B cell (primary cell): ENCODE data around the gene COQ5. TPM values are rescaled to one million over a fixed set of nuclear protein-coding genes. Genes with fewer than 3 reads are reported as not detected.

Experiments used
- ATAC-seq: fragments of 200-7000 bp; cut with Tn5 transposase; one replicate; pipeline ENCODE4 v1.10.0; 2021; ENCODE audit warnings: low read depth, mild to moderate bottlenecking, moderate number of reproducible peaks, moderate library complexity
- CTCF ChIA-PET: fragments of 350-600 bp; sonication (Branson Sonifier 250); formaldehyde crosslinking; loops from one replicate; lab custom pipeline; 2021; ENCODE audit warnings: antibody characterized with exemption, inconsistent platforms; lab: Charles Lee
- POLR2A ChIA-PET: fragments of 350-600 bp; sonication (Branson Sonifier 250); formaldehyde crosslinking; loops from one replicate; lab custom pipeline; 2021; ENCODE audit warnings: antibody characterized with exemption; lab: Charles Lee
- DNase-seq: peaks from one replicate; pipeline ENCODE4 v3.0.0; 2013
- H2AFZ ChIP-seq: 2 replicates; pipeline ENCODE4 v1.6.1; 2012; ENCODE audit warnings: mild to moderate bottlenecking, low read depth, low read length; ENCODE audit not compliant: insufficient read depth, poor library complexity, severe bottlenecking
- H3K27ac ChIP-seq, 2 donors: 1 replicate in 1 of 2; 2 replicates in 1 of 2; pipeline ENCODE4 v1.5.1; 2012 to 2013; ENCODE audit warnings: low read length in 2 of 2, mild to moderate bottlenecking in 2 of 2, moderate library complexity in 1 of 2
- H3K27me3 ChIP-seq, 4 experiments: fragments of 200-600 bp in 1 of 4; sonication (generic) in 1 of 4; replicated peaks in 1 of 4; 1 replicate in 2 of 4; 2 replicates in 2 of 4; pipeline versions ENCODE4 v1.6.1 to v1.7.0; 2013 to 2016; ENCODE audit warnings: low read length in 3 of 4, mild to moderate bottlenecking in 2 of 4, mixed read lengths in 1 of 4, moderate library complexity in 1 of 4; ENCODE audit not compliant: insufficient read depth in 4 of 4, control insufficient read depth in 3 of 4; ENCODE audit errors: control extremely low read depth in 1 of 4
- H3K36me3 ChIP-seq, 2 experiments: replicated peaks in 1 of 2; 1 replicate in 1 of 2; 2 replicates in 1 of 2; pipeline versions ENCODE4 v1.6.1 to v1.7.1; 2013; ENCODE audit warnings: low read length in 1 of 2; ENCODE audit not compliant: insufficient read depth in 2 of 2, control insufficient read depth in 1 of 2; ENCODE audit errors: control extremely low read depth in 1 of 2, extremely low read depth in 1 of 2
- H3K4me1 ChIP-seq, 2 donors: fragments of 200-600 bp in 1 of 2; sonication (generic) in 1 of 2; 1 replicate in 1 of 2; 2 replicates in 1 of 2; pipeline versions ENCODE4 v1.5.1 to v1.6.1; 2013 to 2017; ENCODE audit warnings: low read length in 2 of 2; ENCODE audit not compliant: control insufficient read depth in 2 of 2, insufficient read depth in 2 of 2
- H3K4me2 ChIP-seq: replicated peaks from 2 replicates; pipeline ENCODE3; 2012; ENCODE audit warnings: mild to moderate bottlenecking, low read depth, low read length; ENCODE audit not compliant: poor library complexity, severe bottlenecking
- H3K4me3 ChIP-seq, 5 experiments: fragments of 200-600 bp in 1 of 5; sonication (generic) in 1 of 5; 1 replicate in 3 of 5; 2 replicates in 2 of 5; pipeline versions ENCODE4 v1.5.1 to v1.7.0; 2011 to 2016; ENCODE audit warnings: low read length in 4 of 5, mild to moderate bottlenecking in 4 of 5, low read depth in 2 of 5, control low read depth in 1 of 5, moderate library complexity in 1 of 5; ENCODE audit not compliant: insufficient read depth in 1 of 5; ENCODE audit errors: control extremely low read depth in 1 of 5, extremely low read depth in 1 of 5
- H3K79me2 ChIP-seq: fragments of 200-600 bp; sonication (generic); one replicate; pipeline ENCODE4 v1.6.0; 2016; ENCODE audit warnings: low read length; ENCODE audit not compliant: control insufficient read depth, insufficient read depth
- H3K9ac ChIP-seq: fragments of 200-600 bp; sonication (generic); 2 replicates; pipeline ENCODE4 v1.6.1; 2017; ENCODE audit warnings: mild to moderate bottlenecking, low read length, moderate library complexity
- H3K9me3 ChIP-seq, 3 donors: one replicate each; pipeline versions ENCODE4 v1.6.1 to v1.7.1; 2013; ENCODE audit warnings: low read length in 2 of 3; ENCODE audit not compliant: control insufficient read depth in 2 of 3, insufficient read depth in 1 of 3; ENCODE audit errors: control extremely low read depth in 1 of 3
- H4K20me1 ChIP-seq: 2 replicates; pipeline ENCODE4 v1.6.0; 2012; ENCODE audit warnings: mild to moderate bottlenecking, low read length; ENCODE audit not compliant: insufficient read depth, control insufficient read depth, poor library complexity, severe bottlenecking
- H3K27ac Mint-ChIP-seq: one replicate; pipeline ENCODE4 v1.8.0; 2021; ENCODE audit warnings: mixed read lengths
- H3K27me3 Mint-ChIP-seq: one replicate; pipeline ENCODE4 v1.8.0; 2021; ENCODE audit warnings: mixed read lengths
- H3K4me1 Mint-ChIP-seq: one replicate; pipeline ENCODE4 v1.8.0; 2021; ENCODE audit warnings: mixed read lengths
- H3K4me3 Mint-ChIP-seq: one replicate; pipeline ENCODE4 v1.8.0; 2021; ENCODE audit warnings: mixed read lengths
- H3K9me3 Mint-ChIP-seq: one replicate; pipeline ENCODE4 v1.8.0; 2022; ENCODE audit warnings: mixed read lengths; ENCODE audit not compliant: insufficient read depth
- EZH2 ChIP-seq: IDR thresholded peaks from 2 replicates; pipeline ENCODE4 v1.6.1; 2012; ENCODE audit warnings: borderline replicate concordance, low read depth, mild to moderate bottlenecking, moderate library complexity, low read length; ENCODE audit not compliant: insufficient read depth, poor library complexity, severe bottlenecking
- WGBS: methylation state at CpG from one replicate; pipeline ENCODE4 v1.1.5; 2013; ENCODE audit warnings: missing lambda C conversion rate; ENCODE audit not compliant: insufficient coverage; 5-methylcytosine and 5-hydroxymethylcytosine counted together
- intact Hi-C: fragments of 100-400 bp; cut with micrococcal nuclease; formaldehyde crosslinking; loops from one replicate; pipeline ENCODE4 v1.10.0; 2022
- polyA plus RNA-seq: library from polyadenylated mRNA; depleted of rRNA; stranded (reverse); fragments of >200 nt; gene quantifications from 2 replicates; pipeline ENCODE4 v1.2.3, GENCODE V29; 2012
- total RNA-seq, 2 donors: library from RNA; stranded (reverse); fragments of 120-200 nt in 1 of 2; gene quantifications; 1 replicate in 1 of 2; 2 replicates in 1 of 2; pipeline versions ENCODE4 v1.2.3 to v1.2.4, GENCODE V29; 2013 to 2022
- TF ChIP-seq, protein P1 (sequence below): fragments of 200-600 bp; IDR thresholded peaks from one replicate; pipeline ENCODE4 v1.8.0; 2022; ENCODE audit warnings: antibody characterized with exemption, mild to moderate bottlenecking

The COQ5 gene
- total and polyA plus RNA-seq, 2 donors (not counting 1 experiment from before 2014, with no cell fraction given) = 9.8 to 22.1 TPM

- DNase-seq (no peak), ATAC-seq (no peak)
- Mint-ChIP-seq H3K4me3 (no peak overlapping the region), H3K4me1 (no peaks in the 10 kb centered on the region), H3K27ac (no peak overlapping the region), H3K27me3 (no peaks in the 10 kb centered on the region), H3K9me3 (no peaks in the 10 kb centered on the region)
- no peak overlapping the region for H2AFZ ChIP-seq
- 57% methylated on average over 3 of the region's 6 CpGs for whole genome bisulfite sequencing
- no peak overlapping the region for H3K27ac ChIP-seq
- ChIA-PET POLR2A (no interaction called here), CTCF (no interaction called here)
- H3K9me3 ChIP-seq = no peaks in the 10 kb centered on the region
- H4K20me1 ChIP-seq = peaks cover 16% of the 10 kb centered on the region
- no peaks in the 10 kb centered on the region for H3K27me3 ChIP-seq
- TF ChIP-seq, protein P1, sequence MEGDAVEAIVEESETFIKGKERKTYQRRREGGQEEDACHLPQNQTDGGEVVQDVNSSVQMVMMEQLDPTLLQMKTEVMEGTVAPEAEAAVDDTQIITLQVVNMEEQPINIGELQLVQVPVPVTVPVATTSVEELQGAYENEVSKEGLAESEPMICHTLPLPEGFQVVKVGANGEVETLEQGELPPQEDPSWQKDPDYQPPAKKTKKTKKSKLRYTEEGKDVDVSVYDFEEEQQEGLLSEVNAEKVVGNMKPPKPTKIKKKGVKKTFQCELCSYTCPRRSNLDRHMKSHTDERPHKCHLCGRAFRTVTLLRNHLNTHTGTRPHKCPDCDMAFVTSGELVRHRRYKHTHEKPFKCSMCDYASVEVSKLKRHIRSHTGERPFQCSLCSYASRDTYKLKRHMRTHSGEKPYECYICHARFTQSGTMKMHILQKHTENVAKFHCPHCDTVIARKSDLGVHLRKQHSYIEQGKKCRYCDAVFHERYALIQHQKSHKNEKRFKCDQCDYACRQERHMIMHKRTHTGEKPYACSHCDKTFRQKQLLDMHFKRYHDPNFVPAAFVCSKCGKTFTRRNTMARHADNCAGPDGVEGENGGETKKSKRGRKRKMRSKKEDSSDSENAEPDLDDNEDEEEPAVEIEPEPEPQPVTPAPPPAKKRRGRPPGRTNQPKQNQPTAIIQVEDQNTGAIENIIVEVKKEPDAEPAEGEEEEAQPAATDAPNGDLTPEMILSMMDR = no peak
- no peak for TF ChIP-seq EZH2
- intact Hi-C loops = no loop called here
- H3K4me1 ChIP-seq = no peaks in the 10 kb centered on the region
- no peak overlapping the region for H3K4me2 ChIP-seq
- H3K4me3 ChIP-seq = no peak overlapping the region
- H3K9ac ChIP-seq = no peak overlapping the region
- H3K79me2 ChIP-seq = no peaks in the 10 kb centered on the region
- peaks cover 24 to 80% of the 10 kb centered on the region in 2 experiments for H3K36me3 ChIP-seq
Observed at GRCh38 chr12:120573560-120573959, 44.6 kb upstream of the COQ5 start.

DNA sequence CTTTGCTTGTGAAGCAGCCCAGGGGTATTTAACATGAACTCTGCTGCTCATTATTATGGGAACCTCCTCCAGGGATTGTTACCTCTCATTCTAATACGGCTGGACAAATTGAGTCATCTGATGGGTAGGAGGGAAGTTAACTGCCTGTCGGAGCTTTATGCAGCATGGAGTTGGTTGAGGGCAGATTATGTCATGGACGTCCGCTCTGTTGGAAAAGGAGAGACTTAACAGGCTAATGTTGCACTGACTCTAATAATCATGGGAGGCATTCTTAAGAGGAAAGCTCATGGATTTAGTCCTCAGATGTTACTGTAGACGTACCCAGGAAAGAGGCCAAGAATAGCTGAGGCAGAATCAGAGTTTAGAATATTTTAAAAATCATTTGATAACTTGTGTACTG lies 42.3 kb upstream of the COQ5 start:
- no peak overlapping the region for H2AFZ ChIP-seq
- ChIA-PET POLR2A (no interaction called here), CTCF (interaction anchor here (0.7 to 2.0 kb wide), 3 partner anchors 10 to 882 kb away, joined by 3 to 10 read pairs (median 4); partner anchors contain the start of gene POP5)
- H3K9ac ChIP-seq = no peak overlapping the region
- H3K36me3 ChIP-seq = peaks cover 30 to 81% of the 10 kb centered on the region in 2 experiments
- no peak overlapping the region for H3K27ac ChIP-seq
- no peaks in the 10 kb centered on the region for H3K4me1 ChIP-seq
- H3K79me2 ChIP-seq = no peaks in the 10 kb centered on the region
- no peaks in the 10 kb centered on the region for H3K27me3 ChIP-seq
- Mint-ChIP-seq H3K4me1 (no peaks in the 10 kb centered on the region), H3K27ac (no peak overlapping the region), H3K27me3 (no peaks in the 10 kb centered on the region), H3K9me3 (no peaks in the 10 kb centered on the region), H3K4me3 (no peak overlapping the region)
- TF ChIP-seq, protein P1 = no peak
- TF ChIP-seq EZH2 = no peak
- intact Hi-C loops = no loop called here
- no peaks in the 10 kb centered on the region for H3K9me3 ChIP-seq
- H4K20me1 ChIP-seq = peaks cover 16% of the 10 kb centered on the region
- no peak for DNase-seq
- H3K4me2 ChIP-seq = no peak overlapping the region
- WGBS = 100% methylated on average over 4 of the region's 5 CpGs
- no peak overlapping the region for H3K4me3 ChIP-seq
- ATAC-seq = no peak
